ENCODE data around the gene STARD4. TPM values are rescaled to one million over a fixed set of nuclear protein-coding genes. Genes with fewer than 3 reads are reported as not detected.

Gene STARD4
- total and polyA plus RNA-seq, 8 donors: 4.4 to 45.5 (median 11.9) TPM

DNA sequence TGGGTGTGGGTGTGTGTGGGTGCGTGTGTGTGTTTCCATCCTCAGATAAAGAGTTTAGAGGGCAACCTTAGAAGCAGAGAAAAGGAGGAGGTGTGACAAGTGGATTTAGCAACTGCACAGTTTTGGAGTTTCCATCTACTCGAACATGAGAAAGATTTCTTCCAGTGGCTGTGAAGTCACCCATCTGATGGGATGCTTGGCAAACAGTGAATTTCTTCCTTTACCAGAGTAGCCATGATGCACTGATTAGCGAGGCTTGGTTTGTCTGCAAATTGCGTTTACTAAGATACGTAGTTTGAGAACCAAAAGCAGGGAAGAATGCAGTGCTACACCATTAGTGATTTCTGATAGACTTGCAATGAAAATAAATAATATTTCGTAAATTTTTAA is 791 bp upstream of the STARD4 start:
- H3K9me3 ChIP-seq: no peaks in the 10 kb centered on the region
- 15 to 22% (median 19%) methylated on average over 6 of the region's 6 CpGs for WGBS, 5 donors
- no peak for TF ChIP-seq POLR2A (IDR thresholded peaks at IDR 0.05)
- TF ChIP-seq, protein P1, sequence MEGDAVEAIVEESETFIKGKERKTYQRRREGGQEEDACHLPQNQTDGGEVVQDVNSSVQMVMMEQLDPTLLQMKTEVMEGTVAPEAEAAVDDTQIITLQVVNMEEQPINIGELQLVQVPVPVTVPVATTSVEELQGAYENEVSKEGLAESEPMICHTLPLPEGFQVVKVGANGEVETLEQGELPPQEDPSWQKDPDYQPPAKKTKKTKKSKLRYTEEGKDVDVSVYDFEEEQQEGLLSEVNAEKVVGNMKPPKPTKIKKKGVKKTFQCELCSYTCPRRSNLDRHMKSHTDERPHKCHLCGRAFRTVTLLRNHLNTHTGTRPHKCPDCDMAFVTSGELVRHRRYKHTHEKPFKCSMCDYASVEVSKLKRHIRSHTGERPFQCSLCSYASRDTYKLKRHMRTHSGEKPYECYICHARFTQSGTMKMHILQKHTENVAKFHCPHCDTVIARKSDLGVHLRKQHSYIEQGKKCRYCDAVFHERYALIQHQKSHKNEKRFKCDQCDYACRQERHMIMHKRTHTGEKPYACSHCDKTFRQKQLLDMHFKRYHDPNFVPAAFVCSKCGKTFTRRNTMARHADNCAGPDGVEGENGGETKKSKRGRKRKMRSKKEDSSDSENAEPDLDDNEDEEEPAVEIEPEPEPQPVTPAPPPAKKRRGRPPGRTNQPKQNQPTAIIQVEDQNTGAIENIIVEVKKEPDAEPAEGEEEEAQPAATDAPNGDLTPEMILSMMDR (IDR thresholded peaks at IDR 0.05): no peak
- no peak for TF ChIP-seq POLR2AphosphoS5 (IDR thresholded peaks at IDR 0.05)
- TF ChIP-seq EP300 (IDR thresholded peaks at IDR 0.05): no peak
- H3K4me3 ChIP-seq: peak overlapping the region; percentile 61 to 90 (median 76)
- peak overlapping the region; percentile 89 to 94 (median 90) for H3K27ac ChIP-seq
- DNase-seq: no peak
- H3K36me3 ChIP-seq: no peaks in the 10 kb centered on the region
- peaks cover 0 to 44% (median 29%) of the 10 kb centered on the region in 4 donors for H3K4me1 ChIP-seq
- no peaks in the 10 kb centered on the region for H3K27me3 ChIP-seq
- intact Hi-C loops (cut with DNase I; ENCODE audit: low total_unique reads): no loop called here

DNA sequence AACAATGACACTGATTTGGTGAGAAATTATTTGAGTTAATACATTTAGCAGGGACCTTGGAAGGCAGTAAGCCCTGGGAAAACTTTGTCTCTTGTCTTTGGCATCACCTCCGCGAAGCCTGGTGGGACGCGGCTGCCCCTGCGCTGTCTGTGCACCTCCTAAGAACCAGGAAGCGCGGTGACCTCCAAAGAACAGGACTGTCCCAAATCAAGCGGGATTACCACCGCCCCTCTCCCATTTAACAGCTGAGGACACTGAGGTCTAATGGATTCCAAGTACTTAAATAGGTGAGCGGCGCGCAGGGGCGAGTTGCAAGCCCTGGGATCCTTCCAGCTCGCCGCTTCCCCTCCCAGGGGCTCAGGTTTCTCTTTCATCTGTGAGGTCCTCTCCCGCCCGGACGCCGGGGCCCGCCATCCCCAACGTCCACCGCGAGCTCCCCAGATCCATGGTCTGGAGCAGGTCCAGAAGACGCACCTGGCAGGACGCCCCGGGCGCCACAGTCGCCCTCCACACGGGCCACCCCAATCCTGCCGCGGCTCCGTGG is 432 bp downstream of the STARD4 start:
- Histone ChIP-seq H3K4me3 (peak overlapping the region; percentile 61 to 90 (median 76)), H3K27ac (peak overlapping the region; percentile 89 to 94 (median 90)), H3K9me3 (no peaks in the 10 kb centered on the region), H3K4me1 (peaks cover 0 to 49% (median 29%) of the 10 kb centered on the region in 4 donors), H3K27me3 (no peaks in the 10 kb centered on the region), H3K36me3 (no peaks in the 10 kb centered on the region)
- intact Hi-C loops (cut with DNase I; ENCODE audit: low total_unique reads): no loop called here
- 0 to 1% (median 1%) methylated on average over 20 to 32 of the region's 32 CpGs for WGBS, 5 donors
- no peak for TF ChIP-seq POLR2A (IDR thresholded peaks at IDR 0.05)
- no peak for TF ChIP-seq POLR2AphosphoS5 (IDR thresholded peaks at IDR 0.05)
- TF ChIP-seq, protein P1 (IDR thresholded peaks at IDR 0.05): no peak
- TF ChIP-seq EP300 (IDR thresholded peaks at IDR 0.05): no peak
- DNase-seq: no peak

DNA sequence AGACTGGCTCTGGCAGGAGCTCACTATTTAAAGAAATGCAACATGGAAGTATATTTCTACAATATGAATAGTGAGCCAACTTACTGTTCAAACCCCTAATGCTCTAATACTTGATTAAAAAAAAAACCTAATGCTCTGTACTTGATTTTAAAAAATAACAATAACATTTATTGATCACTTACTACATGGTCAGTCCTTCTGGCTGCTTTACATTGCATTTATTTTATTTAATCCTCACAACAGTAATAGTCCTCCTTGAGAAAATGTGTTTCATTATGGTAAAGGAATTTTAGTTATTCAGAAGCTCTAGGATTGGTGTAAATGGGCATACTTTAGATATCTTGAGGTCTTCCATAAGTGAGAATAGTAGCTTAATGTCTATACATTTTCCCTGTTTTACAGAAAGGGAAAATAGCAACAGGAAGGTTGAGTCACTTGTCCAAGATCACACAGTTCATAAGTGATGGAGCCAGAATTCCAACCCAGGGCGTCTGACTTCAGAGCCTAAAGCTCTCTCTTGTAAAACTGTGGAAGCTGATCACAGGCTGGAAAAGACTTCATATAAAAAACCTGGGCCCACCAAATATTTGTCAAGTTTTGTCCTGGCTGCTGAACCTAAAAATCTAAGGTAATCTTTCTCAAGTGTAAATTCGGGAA is 1.0 kb downstream of the STARD4 start:
- intact Hi-C loops (cut with DNase I; ENCODE audit: low total_unique reads): no loop called here
- no peaks in the 10 kb centered on the region for H3K36me3 ChIP-seq
- peaks cover 0 to 49% (median 29%) of the 10 kb centered on the region in 4 donors for H3K4me1 ChIP-seq
- TF ChIP-seq, protein P1 (IDR thresholded peaks at IDR 0.05): no peak
- no peak for TF ChIP-seq POLR2AphosphoS5 (IDR thresholded peaks at IDR 0.05)
- TF ChIP-seq POLR2A (IDR thresholded peaks at IDR 0.05): no peak
- TF ChIP-seq EP300 (IDR thresholded peaks at IDR 0.05): no peak
- 2 to 12% (median 8%) methylated on average over 2 of the region's 2 CpGs for WGBS, 5 donors
- H3K27ac ChIP-seq: peak overlapping the region; percentile 89 to 94 (median 90)
- H3K4me3 ChIP-seq: peak overlapping the region; percentile 61 to 90 (median 76)
- DNase-seq: peak in 1 of 2 donors; percentile 18
- H3K9me3 ChIP-seq: no peaks in the 10 kb centered on the region
- H3K27me3 ChIP-seq: no peaks in the 10 kb centered on the region

DNA sequence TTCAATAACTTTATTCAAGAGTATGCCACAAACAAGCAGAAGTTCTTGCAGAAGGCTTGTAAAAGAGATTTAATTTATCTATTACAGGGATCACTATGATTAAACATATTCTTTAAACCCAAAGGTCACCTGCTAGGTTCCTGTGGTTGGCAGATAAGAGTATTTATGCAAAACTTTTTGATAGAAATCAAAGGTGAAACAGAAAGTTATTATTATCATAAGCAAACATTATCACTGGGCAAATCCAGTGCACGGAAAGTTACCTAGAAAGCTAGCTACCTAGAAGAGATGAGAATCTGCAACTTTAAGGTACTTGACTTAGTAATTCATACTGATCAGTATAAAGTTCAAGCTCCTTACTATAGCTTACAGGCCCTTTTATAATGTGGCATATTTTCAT is 3.2 kb downstream of the STARD4 start:
- WGBS, 5 donors: 20 to 44% (median 36%) methylated on average over 1 of the region's 1 CpG
- H3K27me3 ChIP-seq: no peaks in the 10 kb centered on the region
- H3K27ac ChIP-seq: no peak overlapping the region
- intact Hi-C loops (cut with DNase I; ENCODE audit: low total_unique reads): no loop called here
- H3K36me3 ChIP-seq: no peaks in the 10 kb centered on the region
- H3K9me3 ChIP-seq: no peaks in the 10 kb centered on the region
- H3K4me1 ChIP-seq: peaks cover 0 to 49% (median 32%) of the 10 kb centered on the region in 4 donors
- no peak overlapping the region for H3K4me3 ChIP-seq
- no peak for DNase-seq
- TF ChIP-seq POLR2A (IDR thresholded peaks at IDR 0.05) (no peak), POLR2AphosphoS5 (IDR thresholded peaks at IDR 0.05) (no peak), EP300 (IDR thresholded peaks at IDR 0.05) (no peak)
- TF ChIP-seq, protein P1 (IDR thresholded peaks at IDR 0.05): no peak
